Thyroid gland (tissue), 4 donors: ENCODE results near the gene SPINT2.

ENCODE experiments used
- CTCF ChIP-seq, 6 experiments: fragments of 200-600 bp in 3 of 6; fragments of 450-650 bp in 3 of 6; sonication (generic) in 3 of 6; IDR thresholded peaks; one replicate each; pipeline ENCODE4 v1.5.1; 2016 to 2019; ENCODE audit warnings: antibody characterized with exemption in 6 of 6, mild to moderate bottlenecking in 2 of 6, inconsistent platforms in 1 of 6, moderate library complexity in 1 of 6
- POLR2A ChIP-seq, 2 donors: fragments of 450-650 bp; IDR thresholded peaks; one replicate each; pipeline ENCODE4 v1.6.1; 2017; ENCODE audit warnings: antibody characterized with exemption in 2 of 2, mild to moderate bottlenecking in 2 of 2, moderate library complexity in 1 of 2

DNA sequence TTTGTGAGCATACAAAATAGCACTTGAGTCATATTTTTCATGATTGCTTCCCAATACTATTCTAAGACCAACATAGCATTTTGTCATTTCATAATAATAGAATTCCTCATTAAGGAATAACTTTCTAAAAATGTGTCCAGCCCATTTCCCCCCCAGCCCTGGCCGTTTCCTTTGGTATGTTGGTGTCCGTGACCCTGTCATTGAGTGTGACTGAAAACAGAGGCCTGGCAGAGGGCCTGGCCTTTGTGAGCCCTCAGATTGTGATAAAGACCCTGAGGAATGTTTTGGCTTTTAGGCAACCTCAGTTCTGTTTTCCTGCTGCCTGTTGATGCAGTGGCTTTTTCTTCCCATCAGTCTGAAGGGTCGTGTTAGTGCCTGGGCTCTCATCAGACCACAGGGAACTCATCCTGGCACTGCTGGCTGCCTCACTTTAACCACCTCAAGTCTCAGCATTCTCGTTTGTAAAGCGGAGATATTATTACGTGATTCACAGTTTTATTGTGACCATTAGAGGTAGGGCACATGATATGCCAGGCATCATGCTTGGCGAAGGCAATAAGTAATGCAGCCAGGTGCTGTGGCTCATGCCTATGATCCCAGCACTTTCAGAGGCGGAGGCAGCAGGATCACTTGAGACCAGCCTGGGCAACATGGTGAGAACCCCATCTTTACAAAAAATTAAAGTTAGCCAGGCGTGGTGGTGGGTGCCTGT is 13.8 kb downstream of the SPINT2 start:
- TF ChIP-seq POLR2A (IDR thresholded peaks at IDR 0.05) (no peak), CTCF (IDR thresholded peaks at IDR 0.05) (no peak)
